Ovary (tissue), 9 donors: ENCODE measurements around the gene PGAM4. TPM values are rescaled to one million over a fixed set of nuclear protein-coding genes. Genes with fewer than 3 reads are reported as not detected.

ENCODE experiments used
- DNase-seq, 5 donors: peaks; one replicate each; pipeline ENCODE4 v3.0.0-alpha.2; 2019 to 2020
- H3K27ac ChIP-seq, 2 donors: fragments of 200-600 bp; one replicate each; pipeline versions ENCODE4 v1.5.1 to v1.8.0; 2019 to 2022
- H3K27me3 ChIP-seq: fragments of 200-600 bp; one replicate; pipeline ENCODE4 v1.8.0; 2022
- H3K36me3 ChIP-seq: fragments of 200-600 bp; sonication (generic); one replicate; pipeline ENCODE4 v1.5.1; 2019
- H3K4me1 ChIP-seq: one replicate; pipeline ENCODE4 v1.8.1; 2013; ENCODE audit warnings: mild to moderate bottlenecking, moderate library complexity; ENCODE audit not compliant: insufficient read depth
- H3K4me3 ChIP-seq: fragments of 200-600 bp; sonication (generic); one replicate; pipeline ENCODE4 v1.5.1; 2017
- H3K9me3 ChIP-seq, 2 donors: fragments of 200-600 bp in 1 of 2; sonication (generic) in 1 of 2; one replicate each; pipeline versions ENCODE4 v1.5.1 to v1.8.1; 2013 to 2019; ENCODE audit warnings: mild to moderate bottlenecking in 1 of 2, moderate library complexity in 1 of 2
- CTCF ChIP-seq, 3 donors: fragments of 450-650 bp in 2 of 3; fragments of 200-600 bp in 1 of 3; IDR thresholded peaks; one replicate each; pipeline versions ENCODE4 v1.5.1 to v1.8.0; 2016 to 2022; ENCODE audit warnings: antibody characterized with exemption in 3 of 3, mild to moderate bottlenecking in 1 of 3
- EP300 ChIP-seq: sonication (generic); formaldehyde crosslinking; IDR thresholded peaks from one replicate; pipeline ENCODE4 v1.6.1; 2017; ENCODE audit warnings: antibody characterized with exemption
- POLR2A ChIP-seq: fragments of 450-650 bp; IDR thresholded peaks from one replicate; pipeline ENCODE4 v1.6.1; 2017; ENCODE audit warnings: antibody characterized with exemption, mild to moderate bottlenecking, moderate library complexity
- WGBS, 3 donors: extraction: QIAGEN DNeasy Blood & Tissue Kit in 1 of 3; methylation state at CpG; one replicate each; pipeline versions ENCODE4 v1.1.5 to v1.1.7; 2013 to 2017; 5-methylcytosine and 5-hydroxymethylcytosine counted together
- intact Hi-C, 4 donors: fragments of 100-400 bp; cut with DNase I; formaldehyde crosslinking; loops; one replicate each; pipeline versions ENCODE4 v1.11.0 to v1.15.1; 2022 to 2023
- polyA plus RNA-seq, 2 donors: library from polyadenylated mRNA; stranded (reverse); fragments of 200-250 nt in 1 of 2; fragments of 350-450 nt in 1 of 2; fragmentation: Illumina TruSeq in 1 of 2; extraction: RNeasy Lipid Tissue Mini Kit (QIAGEN cat#74804) in 1 of 2; gene quantifications; one replicate each; pipeline ENCODE4 v1.2.3, GENCODE V29; 2013 to 2014
- total RNA-seq, 7 donors: library from RNA; depleted of rRNA in 2 of 7; stranded (reverse); fragments of >200 nt in 2 of 7; fragmentation: NEBNext Ultra II Directional in 3 of 7; extraction: Animal tissue kit (Norgen Biotek cat#: 25700) in 3 of 7; gene quantifications; one replicate each; pipeline versions ENCODE4 v1.1.0 to v1.2.4, GENCODE V29; 2016 to 2023
- donor health status: DM: no; HTN: no; CAD: no; lungs with moderate emphysema.
- donor health status: DM: no; HTN: no; CAD: no.
- donor health status: Bipolar disorder and iron deficiency.
- donor health status: DM: yes; HTN: yes; CAD: no.
- donor health status: DM: no; HTN: no; CAD: no.
- donor health status: DM: yes; HTN: yes; CAD: no.

The PGAM4 gene
- total and polyA plus RNA-seq, 9 donors: 1.7 TPM; not detected in 8

DNA sequence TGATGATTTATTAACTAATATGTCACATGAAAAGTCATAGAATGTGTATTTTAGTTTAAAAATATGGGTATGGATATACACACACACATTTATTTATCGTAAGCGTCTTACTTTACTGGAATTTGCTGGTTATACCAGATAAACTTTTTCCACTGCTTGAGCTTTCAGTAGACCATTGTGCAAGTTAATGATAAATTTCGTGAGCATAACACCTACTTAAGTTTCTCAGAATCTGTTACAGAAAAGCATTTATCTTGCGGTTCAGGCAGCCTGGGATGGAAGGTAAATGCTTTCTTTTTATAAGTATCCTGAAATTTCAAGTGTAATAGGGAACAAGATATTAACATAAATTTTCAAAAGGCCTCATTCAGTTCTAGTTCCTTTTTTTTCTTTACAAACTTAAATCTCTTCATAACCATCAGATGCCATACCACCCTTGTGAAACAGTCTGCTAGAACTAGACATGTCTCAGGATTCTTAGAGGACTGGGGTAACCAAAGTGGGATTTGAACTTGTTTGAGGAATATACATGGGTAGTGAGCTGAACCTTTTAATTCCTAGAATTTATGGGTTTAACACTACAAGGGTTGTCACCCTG is 31.3 kb downstream of the PGAM4 start:
- Histone ChIP-seq H3K36me3 (no peaks in the 10 kb centered on the region), H3K4me1 (no peaks in the 10 kb centered on the region), H3K27ac (no peak overlapping the region), H3K9me3 (no peaks in the 10 kb centered on the region), H3K27me3 (no peaks in the 10 kb centered on the region), H3K4me3 (no peak overlapping the region)
- WGBS, 3 donors: 80 to 83% (median 81%) methylated on average over 4 of the region's 4 CpGs
- TF ChIP-seq POLR2A (no peak), CTCF (IDR thresholded peaks at IDR 0.05) (no peak), EP300 (no peak)
- DNase-seq: no peak
- intact Hi-C loops: no loop called here

DNA sequence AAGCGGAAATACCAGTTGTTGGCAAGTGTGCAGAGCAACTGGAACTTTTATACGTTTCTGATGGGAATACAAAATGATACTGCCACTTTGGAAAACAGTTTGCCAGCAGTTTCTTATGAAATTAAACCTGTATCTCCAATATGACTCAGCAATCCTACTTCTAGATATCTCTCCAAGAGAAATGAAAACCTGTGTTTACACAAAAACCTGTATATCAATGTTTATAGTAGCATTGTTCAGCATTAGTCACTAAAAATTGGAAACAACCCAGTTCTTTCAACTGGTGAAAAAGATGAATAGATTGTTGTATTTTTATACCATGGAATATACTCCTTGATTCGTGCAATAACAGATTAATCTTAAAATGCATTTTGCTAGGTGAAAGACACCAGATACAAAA is 32.1 kb downstream of the PGAM4 start:
- WGBS, 3 donors: 37 to 42% (median 37%) methylated on average over 3 of the region's 3 CpGs
- Histone ChIP-seq H3K4me1 (no peaks in the 10 kb centered on the region), H3K27me3 (no peaks in the 10 kb centered on the region), H3K4me3 (no peak overlapping the region), H3K27ac (no peak overlapping the region), H3K36me3 (no peaks in the 10 kb centered on the region), H3K9me3 (no peaks in the 10 kb centered on the region)
- no peak for TF ChIP-seq CTCF (IDR thresholded peaks at IDR 0.05)
- TF ChIP-seq EP300: no peak
- no peak for TF ChIP-seq POLR2A
- intact Hi-C loops: no loop called here
- no peak for DNase-seq

DNA sequence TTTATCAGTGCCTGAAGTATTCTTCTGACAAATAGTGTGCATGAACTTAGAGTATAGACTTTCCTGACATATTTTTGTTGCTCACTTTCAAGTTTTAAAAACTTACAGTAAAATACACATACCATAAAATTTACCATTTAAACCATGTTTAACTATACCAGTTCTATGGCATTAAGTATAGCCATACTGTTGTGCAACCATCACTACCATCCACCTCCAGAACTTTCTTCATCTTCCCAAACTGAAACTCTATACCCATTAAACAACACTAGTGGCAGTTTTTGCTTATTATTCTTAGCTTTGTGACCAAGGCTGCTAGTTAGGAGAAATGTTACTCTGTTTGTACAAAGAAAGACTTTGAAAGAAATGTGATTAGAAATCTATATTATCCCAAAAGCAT is 33.1 kb downstream of the PGAM4 start:
- H3K27me3 ChIP-seq: no peaks in the 10 kb centered on the region

GRCh38 chrX:77935886-77936285 is 33.6 kb downstream of the PGAM4 start:
- intact Hi-C loops: no loop called here
- H3K4me3 ChIP-seq: no peak overlapping the region
- H3K4me1 ChIP-seq: no peaks in the 10 kb centered on the region
- no peak for DNase-seq
- H3K36me3 ChIP-seq: no peaks in the 10 kb centered on the region
- no peak for TF ChIP-seq EP300
- no peak for TF ChIP-seq POLR2A
- no peak for TF ChIP-seq CTCF (IDR thresholded peaks at IDR 0.05)
- H3K27ac ChIP-seq: no peak overlapping the region
- no peaks in the 10 kb centered on the region for H3K27me3 ChIP-seq
- WGBS, 3 donors: 48 to 60% (median 50%) methylated on average over 1 of the region's 1 CpG
- no peaks in the 10 kb centered on the region for H3K9me3 ChIP-seq

More for the DNA sequence above, 33.1 kb downstream of the PGAM4 start:
- no peak for DNase-seq
- no peak for TF ChIP-seq EP300
- no peak for TF ChIP-seq POLR2A
- TF ChIP-seq CTCF (IDR thresholded peaks at IDR 0.05): no peak
- H3K4me1 ChIP-seq: no peaks in the 10 kb centered on the region
- no peaks in the 10 kb centered on the region for H3K9me3 ChIP-seq
- H3K4me3 ChIP-seq: no peak overlapping the region
- intact Hi-C loops: no loop called here
- H3K27ac ChIP-seq: no peak overlapping the region
- H3K36me3 ChIP-seq: no peaks in the 10 kb centered on the region
